Heart right ventricle (tissue), 16 donors: Measurements from ENCODE around the gene MICAL3. TPM values are rescaled to one million over a fixed set of nuclear protein-coding genes. Genes with fewer than 3 reads are reported as not detected.

ENCODE experiments used
- ATAC-seq, 8 donors: fragments of 200-7000 bp; cut with Tn5 transposase; one replicate each; pipeline ENCODE4 v1.9.1; 2020; ENCODE audit warnings: mild to moderate bottlenecking in 8 of 8, moderate library complexity in 8 of 8, moderate number of reproducible peaks in 1 of 8
- DNase-seq, 2 donors: peaks; one replicate each; pipeline ENCODE4 v3.0.0-alpha.2; 2020
- H3K27ac ChIP-seq, 10 donors: fragments of 200-600 bp; sonication (generic) in 2 of 10; one replicate each; pipeline versions ENCODE4 v1.5.0 to v1.8.0; 2020 to 2022; ENCODE audit warnings: mild to moderate bottlenecking in 3 of 10
- H3K27me3 ChIP-seq, 7 donors: fragments of 200-600 bp; one replicate each; pipeline ENCODE4 v1.8.0; 2021 to 2022; ENCODE audit warnings: mild to moderate bottlenecking in 2 of 7
- H3K36me3 ChIP-seq, 9 donors: fragments of 200-600 bp; sonication (generic) in 1 of 9; one replicate each; pipeline versions ENCODE4 v1.5.0 to v1.8.0; 2020 to 2022; ENCODE audit warnings: mild to moderate bottlenecking in 2 of 9
- H3K4me1 ChIP-seq, 9 donors: fragments of 200-600 bp; sonication (generic) in 1 of 9; one replicate each; pipeline versions ENCODE4 v1.5.0 to v1.8.0; 2020 to 2022; ENCODE audit warnings: mild to moderate bottlenecking in 4 of 9
- H3K4me3 ChIP-seq, 10 donors: fragments of 200-600 bp; sonication (generic) in 2 of 10; one replicate each; pipeline versions ENCODE4 v1.5.0 to v1.8.0; 2020 to 2022; ENCODE audit warnings: mild to moderate bottlenecking in 7 of 10, moderate library complexity in 2 of 10
- H3K9me3 ChIP-seq, 11 donors: fragments of 200-600 bp in 10 of 11; sonication (generic) in 2 of 11; one replicate each; pipeline versions ENCODE4 v1.5.0 to v1.8.0; 2013 to 2022; ENCODE audit warnings: mild to moderate bottlenecking in 2 of 11, control low read depth in 1 of 11, moderate library complexity in 1 of 11
- WGBS, 2 donors: extraction: QIAGEN DNeasy Blood & Tissue Kit; methylation state at CpG; one replicate each; pipeline ENCODE4 v1.1.7; 2013; ENCODE audit warnings: inconsistent platforms in 1 of 2; 5-methylcytosine and 5-hydroxymethylcytosine counted together
- intact Hi-C, 10 donors: fragments of 100-400 bp; cut with DNase I; formaldehyde crosslinking; loops; one replicate each; pipeline versions ENCODE4 v1.11.1 to v1.14.2; 2022
- polyA plus RNA-seq, 2 donors: library from polyadenylated mRNA; stranded (reverse); fragments of 200-250 nt; gene quantifications; one replicate each; pipeline ENCODE4 v1.2.3, GENCODE V29; 2013
- total RNA-seq, 10 donors: library from RNA; stranded (reverse); fragmentation: NEBNext Ultra II Directional in 3 of 10; extraction: Animal tissue kit (Norgen Biotek cat#: 25700) in 3 of 10; gene quantifications; one replicate each; pipeline versions ENCODE4 v1.2.1 to v1.2.4, GENCODE V29; 2021 to 2023
- TF ChIP-seq, protein P1 (sequence below), 9 donors: fragments of 200-600 bp; sonication (generic) in 2 of 9; IDR thresholded peaks; one replicate each; pipeline versions ENCODE4 v1.5.0 to v1.8.0; 2021 to 2022; ENCODE audit warnings: antibody characterized with exemption in 9 of 9, mild to moderate bottlenecking in 5 of 9, moderate library complexity in 1 of 9
- donor health status: Arrhythmogenic right ventricular cardiomyopathy.
- donor health status: ischemic (EF 13 %, LVEDD 7.1; RV severe dilation, severe dysfunction).
- donor health status: healthy with polysubstance abuse.
- donor health status: DM: no; HTN: yes; CAD: no.
- donor health status: DM: no; HTN: no; CAD: no.
- donor health status: ischemic (EF 25% LVEDD 6.9; RV normal size, moderate dysfunction).
- donor health status: ischemic (EF 25% LVEDD 5.7; RV mildly dilated, moderate dysfunction).
- donor health status: healthy.
- donor health status: DM: yes; HTN: yes; CAD: no.
- donor health status: Ischemic cardiomyopathy.
- donor health status: ischemic (EF 35%, LVEDD 5.7; RV mildly dilated, moderate dysfunction).
- donor health status: nonischemic (EF 11% LVEDD 7.7; RV severe dilation, severe dysfunction).
- donor health status: DM: yes; HTN: yes; CAD: no.
- donor health status: PGD.
- donor health status: ischemic (EF 29% LVEDD 5.4; RV normal size, mild dysfunction).
- donor health status: nonischemic (EF 23%, LVEDD 6.1; RV moderate dilation, normal function).

MICAL3 gene
- total and polyA plus RNA-seq, 12 donors = 13.2 to 137 (median 109) TPM

DNA sequence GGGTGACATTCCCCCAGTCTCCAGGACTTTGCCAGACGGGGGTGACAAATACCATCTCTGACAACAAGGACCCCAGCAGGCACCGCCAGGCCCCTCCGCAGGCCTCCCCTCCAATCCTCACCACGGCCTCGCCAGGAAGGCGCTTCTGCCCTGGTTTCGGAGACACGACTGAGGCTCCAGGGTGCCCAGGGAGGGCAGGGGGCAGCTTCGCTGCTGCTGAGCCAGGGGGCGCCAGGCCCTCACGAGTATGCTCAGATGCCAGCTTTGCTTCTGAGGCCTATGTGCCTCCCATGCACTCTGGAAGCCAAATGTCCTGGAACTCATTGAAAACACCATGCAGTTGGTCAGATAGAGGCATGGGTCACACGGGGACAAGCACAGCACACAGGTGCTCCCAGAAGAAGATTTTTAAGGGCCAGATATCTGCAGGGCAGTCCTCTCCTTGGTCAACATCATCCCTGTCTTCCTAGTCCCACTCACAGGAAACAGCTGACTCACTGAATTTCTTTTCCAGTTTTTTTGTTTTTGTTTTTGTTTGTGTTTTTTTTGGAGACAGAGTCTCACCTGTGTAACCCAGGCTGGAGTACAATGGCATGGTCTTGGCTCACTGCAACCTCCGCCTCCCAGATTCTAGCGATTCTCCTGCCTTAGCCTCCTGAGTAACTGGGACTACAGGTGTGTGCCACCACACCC is 270.0 kb downstream of the MICAL3 start:
- DNase-seq = no peak
- H3K9me3 ChIP-seq = no peaks in the 10 kb centered on the region
- WGBS, 2 donors = 83 to 85% methylated on average over 14 of the region's 14 CpGs
- TF ChIP-seq, protein P1, sequence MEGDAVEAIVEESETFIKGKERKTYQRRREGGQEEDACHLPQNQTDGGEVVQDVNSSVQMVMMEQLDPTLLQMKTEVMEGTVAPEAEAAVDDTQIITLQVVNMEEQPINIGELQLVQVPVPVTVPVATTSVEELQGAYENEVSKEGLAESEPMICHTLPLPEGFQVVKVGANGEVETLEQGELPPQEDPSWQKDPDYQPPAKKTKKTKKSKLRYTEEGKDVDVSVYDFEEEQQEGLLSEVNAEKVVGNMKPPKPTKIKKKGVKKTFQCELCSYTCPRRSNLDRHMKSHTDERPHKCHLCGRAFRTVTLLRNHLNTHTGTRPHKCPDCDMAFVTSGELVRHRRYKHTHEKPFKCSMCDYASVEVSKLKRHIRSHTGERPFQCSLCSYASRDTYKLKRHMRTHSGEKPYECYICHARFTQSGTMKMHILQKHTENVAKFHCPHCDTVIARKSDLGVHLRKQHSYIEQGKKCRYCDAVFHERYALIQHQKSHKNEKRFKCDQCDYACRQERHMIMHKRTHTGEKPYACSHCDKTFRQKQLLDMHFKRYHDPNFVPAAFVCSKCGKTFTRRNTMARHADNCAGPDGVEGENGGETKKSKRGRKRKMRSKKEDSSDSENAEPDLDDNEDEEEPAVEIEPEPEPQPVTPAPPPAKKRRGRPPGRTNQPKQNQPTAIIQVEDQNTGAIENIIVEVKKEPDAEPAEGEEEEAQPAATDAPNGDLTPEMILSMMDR (IDR thresholded peaks at IDR 0.05) = peak in 7 of 9 donors; percentile 22 to 45 (median 36)
- H3K27me3 ChIP-seq = no peaks in the 10 kb centered on the region
- intact Hi-C loops = loop anchor here in 1 of 10 donors (10.0 kb wide), 1 partner anchor 330 kb away; no protein-coding TSS in a partner anchor
- no peak overlapping the region for H3K4me3 ChIP-seq
- peak in 7 of 8 donors; percentile 30 to 78 (median 64) for ATAC-seq
- peaks cover 0 to 5% (median 0%) of the 10 kb centered on the region in 9 donors for H3K4me1 ChIP-seq
- peaks cover 0 to 5% (median 0%) of the 10 kb centered on the region in 9 donors for H3K36me3 ChIP-seq
- no peak overlapping the region for H3K27ac ChIP-seq

DNA sequence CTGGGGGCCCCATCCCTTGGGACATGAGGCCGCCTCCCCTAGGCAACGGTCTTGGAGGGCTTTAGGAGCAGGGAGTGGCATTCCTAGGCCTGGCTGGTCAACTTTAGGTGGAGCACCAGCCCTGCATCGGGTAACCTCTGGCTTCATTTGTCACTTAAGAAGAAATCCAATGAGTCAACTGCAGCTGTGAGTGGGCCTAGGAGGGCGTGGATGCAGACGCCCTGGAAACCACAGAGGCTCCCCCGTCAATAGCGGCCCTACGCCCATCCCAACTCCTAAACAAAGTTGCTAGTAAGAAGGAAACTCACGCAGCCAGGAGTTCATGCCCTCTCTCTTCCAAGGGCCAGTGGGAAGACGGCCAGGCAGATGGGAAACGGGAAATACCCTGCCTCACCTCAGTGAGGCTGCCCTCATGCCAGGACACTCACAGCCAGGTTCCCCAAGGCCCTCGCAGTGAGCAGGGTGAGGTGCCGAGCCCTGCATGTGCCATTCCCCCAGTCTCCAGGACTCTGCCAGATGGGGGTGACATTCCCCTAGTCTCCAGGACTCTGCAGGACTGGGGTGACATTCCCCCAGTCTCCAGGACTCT is 270.9 kb downstream of the MICAL3 start:
- Histone ChIP-seq H3K9me3 (no peaks in the 10 kb centered on the region), H3K4me1 (peaks cover 0 to 5% (median 0%) of the 10 kb centered on the region in 9 donors), H3K27ac (no peak overlapping the region), H3K27me3 (no peaks in the 10 kb centered on the region), H3K4me3 (no peak overlapping the region), H3K36me3 (peaks cover 0 to 6% (median 0%) of the 10 kb centered on the region in 9 donors)
- TF ChIP-seq, protein P1 (IDR thresholded peaks at IDR 0.05) = no peak
- no peak for DNase-seq
- intact Hi-C loops = loop anchor here in 1 of 10 donors (10.0 kb wide), 1 partner anchor 331 kb away; no protein-coding TSS in a partner anchor
- ATAC-seq = no peak
- 94 to 95% methylated on average over 13 of the region's 13 CpGs for WGBS, 2 donors

DNA sequence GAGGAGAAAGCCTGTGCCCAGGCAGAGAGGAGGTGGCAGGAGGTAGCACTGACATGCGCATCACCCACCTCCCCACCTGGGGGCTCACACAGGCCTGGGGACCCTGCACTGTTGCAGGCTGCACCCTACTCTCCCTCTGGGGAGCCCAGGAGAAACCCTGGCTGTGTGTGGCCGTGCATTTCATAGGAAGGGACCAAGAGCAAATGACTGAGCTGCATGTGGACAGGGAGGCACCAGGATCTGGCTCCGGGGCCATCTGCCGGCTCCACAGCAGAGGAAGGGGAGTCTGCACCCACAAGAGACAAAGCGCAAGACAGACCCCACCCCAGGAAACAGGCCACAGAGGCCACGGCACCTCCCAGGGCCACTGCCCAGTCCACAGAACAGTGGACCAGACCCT is 272.8 kb downstream of the MICAL3 start:
- 71 to 76% methylated on average over 6 of the region's 6 CpGs for WGBS, 2 donors
- intact Hi-C loops = loop anchor here in 1 of 10 donors (10.0 kb wide), 1 partner anchor 333 kb away; no protein-coding TSS in a partner anchor
- Histone ChIP-seq H3K4me3 (no peak overlapping the region), H3K4me1 (peaks cover 0 to 5% (median 0%) of the 10 kb centered on the region in 9 donors), H3K27me3 (no peaks in the 10 kb centered on the region), H3K27ac (no peak overlapping the region), H3K9me3 (no peaks in the 10 kb centered on the region), H3K36me3 (peaks cover 0 to 9% (median 0%) of the 10 kb centered on the region in 9 donors)
- TF ChIP-seq, protein P1 (IDR thresholded peaks at IDR 0.05) = no peak
- no peak for DNase-seq
- ATAC-seq = no peak

DNA sequence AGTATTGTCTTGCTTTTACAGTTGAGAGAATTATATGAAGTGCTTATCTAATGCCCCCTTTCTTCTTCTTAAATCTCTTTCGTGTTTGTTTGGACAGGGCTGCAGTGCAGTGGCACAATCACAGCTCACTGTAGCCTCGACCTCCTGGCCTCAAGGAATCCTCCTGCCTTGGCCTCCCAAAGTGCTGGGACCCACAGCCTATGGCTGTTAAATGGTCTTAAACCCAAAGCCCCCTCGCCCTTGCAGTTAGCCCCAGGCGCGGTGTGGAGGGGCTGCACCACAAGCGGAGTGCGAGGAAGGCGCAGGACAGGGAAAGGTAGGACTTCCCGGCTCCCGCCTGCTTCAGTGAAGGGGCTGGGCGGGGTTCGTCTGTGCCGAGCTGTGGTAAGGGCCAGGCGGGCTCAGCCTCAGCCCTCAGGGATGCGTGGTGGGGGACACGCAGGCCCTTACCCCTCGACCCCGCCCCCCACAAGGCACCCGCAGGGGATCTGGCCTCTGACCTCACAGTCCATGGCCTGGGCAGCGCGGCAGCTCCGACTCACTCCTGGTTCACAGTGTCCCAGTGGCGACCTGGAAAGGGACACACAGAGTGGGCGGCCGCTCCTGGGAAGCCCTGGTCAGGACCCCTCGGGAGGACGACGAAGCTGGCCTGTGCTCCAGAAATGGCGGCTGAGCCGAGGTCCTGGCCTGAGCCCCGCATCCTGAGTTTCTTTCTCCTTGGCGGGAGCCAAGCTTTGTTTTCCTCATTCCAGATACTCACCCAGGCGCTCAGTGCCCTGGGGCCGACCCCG is 274.6 kb downstream of the MICAL3 start:
- H3K27me3 ChIP-seq = no peaks in the 10 kb centered on the region
- DNase-seq = no peak
- H3K4me3 ChIP-seq = no peak overlapping the region
- peaks cover 0 to 5% (median 0%) of the 10 kb centered on the region in 9 donors for H3K4me1 ChIP-seq
- TF ChIP-seq, protein P1 (IDR thresholded peaks at IDR 0.05) = no peak
- H3K9me3 ChIP-seq = no peaks in the 10 kb centered on the region
- ATAC-seq = peak in 3 of 8 donors; percentile 15 to 50 (median 25)
- H3K36me3 ChIP-seq = peaks cover 0 to 9% (median 0%) of the 10 kb centered on the region in 9 donors
- intact Hi-C loops = loop anchor here in 5 of 10 donors (10.0 kb wide), 5 partner anchors 135 to 335 kb away; partner anchors contain the start of gene PEX26 (in 3 of the 5)
- no peak overlapping the region for H3K27ac ChIP-seq
- 92 to 93% methylated on average over 35 of the region's 35 CpGs for WGBS, 2 donors
